Astrocyte of the cerebellum (primary cell): Measurements from ENCODE around the gene PRRT1.

Source experiments
- DNase-seq: peaks from one replicate; pipeline ENCODE4 v3.0.0-alpha.2; 2011; ENCODE audit warnings: low read depth
- H3K4me3 ChIP-seq: 2 replicates; pipeline ENCODE4 v1.5.1; 2011; ENCODE audit warnings: mild to moderate bottlenecking, low read depth, low read length, moderate library complexity
- in situ Hi-C: cut with HindIII; loops from 2 replicates; pipeline ENCODE4 v1.10.0; 2017; ENCODE audit warnings: low sequenced_read_pairs
- TF ChIP-seq, protein P1 (sequence below): IDR thresholded peaks from 2 replicates; pipeline ENCODE4 v1.5.1; 2012; ENCODE audit warnings: low read length, low read depth, moderate library complexity, mild to moderate bottlenecking; ENCODE audit errors: missing control alignments

Gene PRRT1

DNA sequence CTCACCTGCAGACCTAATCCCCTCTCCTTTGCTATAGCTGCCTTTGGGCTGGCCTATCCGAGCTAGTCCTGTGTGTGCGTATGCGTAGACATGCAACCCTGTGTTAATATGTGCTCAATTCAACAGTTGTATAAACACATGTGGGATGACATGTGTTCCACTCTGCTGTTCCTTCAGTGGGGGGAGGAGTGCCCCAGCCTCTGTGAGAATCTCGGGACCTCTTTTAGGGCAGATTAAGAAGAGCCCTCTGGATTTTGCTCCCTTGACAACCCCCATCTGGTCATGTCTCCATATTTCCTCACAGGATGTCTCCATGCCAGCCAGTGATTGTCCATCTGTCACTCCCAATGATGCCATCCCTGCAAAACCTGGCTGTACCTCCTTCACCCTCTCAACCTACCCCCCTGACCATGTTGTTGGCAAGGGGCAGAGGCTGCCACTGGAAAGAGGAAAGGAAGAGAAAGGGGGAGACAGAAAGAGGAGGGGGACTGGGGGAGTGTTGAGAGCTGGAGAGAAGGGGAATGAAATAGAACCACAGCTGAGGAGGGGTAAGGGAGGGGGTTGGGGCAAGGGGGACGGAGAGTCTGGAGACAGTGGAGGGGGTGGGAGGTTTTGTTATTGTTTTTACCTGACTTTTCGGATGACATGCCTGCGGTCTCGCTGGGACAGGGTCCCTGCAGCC lies 417 bp downstream of the PRRT1 start:
- DNase-seq, result no peak
- peak overlapping the region; percentile 10 for H3K4me3 ChIP-seq
- in situ Hi-C loops, result no loop called here
- TF ChIP-seq, protein P1, sequence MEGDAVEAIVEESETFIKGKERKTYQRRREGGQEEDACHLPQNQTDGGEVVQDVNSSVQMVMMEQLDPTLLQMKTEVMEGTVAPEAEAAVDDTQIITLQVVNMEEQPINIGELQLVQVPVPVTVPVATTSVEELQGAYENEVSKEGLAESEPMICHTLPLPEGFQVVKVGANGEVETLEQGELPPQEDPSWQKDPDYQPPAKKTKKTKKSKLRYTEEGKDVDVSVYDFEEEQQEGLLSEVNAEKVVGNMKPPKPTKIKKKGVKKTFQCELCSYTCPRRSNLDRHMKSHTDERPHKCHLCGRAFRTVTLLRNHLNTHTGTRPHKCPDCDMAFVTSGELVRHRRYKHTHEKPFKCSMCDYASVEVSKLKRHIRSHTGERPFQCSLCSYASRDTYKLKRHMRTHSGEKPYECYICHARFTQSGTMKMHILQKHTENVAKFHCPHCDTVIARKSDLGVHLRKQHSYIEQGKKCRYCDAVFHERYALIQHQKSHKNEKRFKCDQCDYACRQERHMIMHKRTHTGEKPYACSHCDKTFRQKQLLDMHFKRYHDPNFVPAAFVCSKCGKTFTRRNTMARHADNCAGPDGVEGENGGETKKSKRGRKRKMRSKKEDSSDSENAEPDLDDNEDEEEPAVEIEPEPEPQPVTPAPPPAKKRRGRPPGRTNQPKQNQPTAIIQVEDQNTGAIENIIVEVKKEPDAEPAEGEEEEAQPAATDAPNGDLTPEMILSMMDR, result no peak

GRCh38 chr6:32149932-32150870 lies 1.5 kb downstream of the PRRT1 start:
- in situ Hi-C loops, result no loop called here
- no peak for DNase-seq
- no peak overlapping the region for H3K4me3 ChIP-seq
- TF ChIP-seq, protein P1, result no peak

DNA sequence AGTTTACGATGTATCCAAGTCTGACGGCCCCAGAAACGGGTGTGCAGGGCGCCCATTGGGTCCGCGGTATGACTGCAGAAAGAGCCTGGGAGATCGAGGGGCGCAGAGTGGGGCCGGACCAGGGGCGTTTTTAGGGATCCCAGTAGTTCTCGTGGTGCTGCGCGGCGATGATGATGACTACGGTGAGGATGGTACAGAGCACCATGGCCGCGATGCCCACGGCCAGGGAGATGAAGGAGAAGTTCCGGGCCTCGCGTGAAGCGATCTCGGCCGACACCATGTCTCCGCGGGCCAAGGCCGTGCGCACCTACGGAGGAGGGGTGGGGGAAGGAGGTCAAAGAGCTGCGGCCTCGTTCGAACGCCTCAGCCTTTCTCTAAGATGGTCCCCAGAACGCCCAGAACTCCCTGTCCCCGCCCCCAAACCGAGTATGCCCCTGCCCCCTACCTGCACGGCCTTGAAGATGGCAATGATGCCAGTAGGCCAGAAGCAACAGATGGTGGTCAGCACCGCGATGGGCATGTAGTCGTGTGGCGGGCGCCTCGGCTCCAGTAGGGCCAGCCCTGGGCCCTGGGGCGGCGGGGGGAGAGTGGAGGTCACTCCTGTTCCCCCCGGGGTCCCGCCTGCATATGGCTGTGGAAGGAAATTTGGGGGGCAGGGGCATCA lies 2.5 kb downstream of the PRRT1 start:
- in situ Hi-C loops, result no loop called here
- H3K4me3 ChIP-seq, result peak overlapping the region; percentile 14
- no peak for DNase-seq
- TF ChIP-seq, protein P1, result no peak

DNA sequence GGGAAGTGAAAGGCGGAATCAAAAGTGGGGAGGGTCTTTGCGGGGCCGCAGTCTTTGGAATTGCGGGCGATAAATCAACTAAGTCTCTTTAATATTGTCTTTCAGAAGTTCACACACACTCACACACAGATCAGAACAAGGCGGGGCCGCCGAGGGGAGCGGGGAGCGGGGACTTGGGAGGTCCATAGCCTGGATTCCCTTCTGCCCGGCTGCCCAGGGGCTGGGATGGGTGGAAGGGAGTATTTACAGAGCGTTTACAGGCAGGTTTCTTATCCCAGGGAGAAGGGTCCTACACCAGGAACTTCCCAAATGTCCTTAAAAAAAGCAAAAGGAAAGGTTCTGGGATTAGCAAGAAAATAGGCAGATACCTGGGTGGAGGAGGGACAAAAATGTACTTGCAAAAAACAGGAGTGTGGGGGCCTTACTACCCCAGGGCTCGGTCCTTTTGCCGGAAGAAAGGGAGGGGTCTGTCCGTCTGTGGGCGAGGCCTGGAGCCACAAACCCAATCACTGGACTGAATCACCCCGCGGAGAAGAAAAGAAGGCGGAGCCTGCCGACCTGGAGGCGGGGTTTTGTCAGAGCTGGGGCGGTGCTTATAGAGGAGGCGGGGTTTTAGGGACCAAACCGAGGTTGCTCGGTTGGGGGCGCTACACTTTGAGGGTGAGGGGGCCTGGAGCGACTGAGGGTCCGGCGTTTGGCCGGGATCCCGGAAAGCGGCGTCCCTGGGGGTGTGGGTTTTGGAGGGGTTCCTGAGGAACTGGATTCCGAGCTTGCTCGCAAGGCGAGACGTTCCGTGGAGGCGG lies 3.2 kb downstream of the PRRT1 start:
- peak overlapping the region; percentile 14 for H3K4me3 ChIP-seq
- TF ChIP-seq, protein P1, result no peak
- in situ Hi-C loops, result no loop called here
- no peak for DNase-seq

DNA sequence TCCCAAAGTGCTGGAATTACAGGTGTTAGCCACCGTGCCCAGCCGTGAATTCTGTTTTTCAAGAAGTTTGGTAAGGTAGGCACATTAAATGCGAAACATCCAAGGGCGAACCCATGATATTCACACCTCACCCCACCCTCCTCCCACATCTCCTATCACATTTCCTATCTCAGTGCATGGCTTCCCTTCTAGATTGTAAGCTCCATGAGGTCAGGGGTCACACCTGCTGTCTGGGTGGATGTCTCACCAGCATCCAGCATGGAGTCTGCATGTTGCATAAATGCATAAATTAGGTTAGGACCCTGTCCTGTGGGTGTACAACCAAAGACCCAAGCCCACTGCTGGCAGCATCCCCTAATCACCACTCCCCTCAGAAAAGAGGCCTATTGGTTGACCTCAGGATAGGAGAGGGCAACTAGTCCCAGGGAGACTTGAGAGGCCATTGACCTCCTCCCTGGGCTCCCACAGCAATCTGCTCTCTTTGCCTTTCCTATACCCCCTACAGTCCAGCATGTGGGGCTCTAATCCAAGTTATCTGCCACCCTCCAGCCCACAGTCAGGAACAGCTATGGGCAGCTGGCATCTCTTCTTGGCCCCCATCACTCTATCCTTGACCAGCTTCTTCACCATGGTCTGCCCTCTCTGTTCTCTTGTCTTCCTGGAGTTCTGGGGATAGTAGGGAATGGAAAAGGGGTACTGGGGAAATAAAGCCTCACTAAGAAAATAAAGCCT lies 4.2 kb downstream of the PRRT1 start:
- in situ Hi-C loops, result no loop called here
- no peak overlapping the region for H3K4me3 ChIP-seq

More for the DNA sequence above, 4.2 kb downstream of the PRRT1 start:
- DNase-seq, result no peak
- TF ChIP-seq, protein P1, result no peak
